GM23338 (cell line): ENCODE data around the gene USP5.

Experiments used
- CREB1 ChIP-seq: fragments of 250-450 bp; sonication (Bioruptor Pico); IDR thresholded peaks from 2 replicates; pipeline ENCODE4 v1.5.0; 2020; ENCODE audit warnings: low read depth, mild to moderate bottlenecking, moderate library complexity
- EZH2 ChIP-seq: fragments of 200-600 bp; sonication (generic); IDR thresholded peaks from one replicate; pipeline ENCODE4 v1.8.0; 2017; ENCODE audit warnings: antibody characterized with exemption, mild to moderate bottlenecking, low read depth; ENCODE audit not compliant: unreplicated experiment
- EZH2phosphoT487 ChIP-seq: fragments of 200-600 bp; sonication (generic); IDR thresholded peaks from one replicate; pipeline ENCODE4 v1.8.1; 2018; ENCODE audit warnings: antibody characterized with exemption; ENCODE audit not compliant: unreplicated experiment
- JUNB ChIP-seq: IDR thresholded peaks from one replicate; pipeline ENCODE4 v1.6.1; 2016; ENCODE audit warnings: antibody characterized with exemption; ENCODE audit not compliant: unreplicated experiment
- POLR2AphosphoS5 ChIP-seq: IDR thresholded peaks from 2 replicates; pipeline ENCODE4 v1.6.1; 2016; ENCODE audit warnings: antibody characterized with exemption, low read depth
- ZNF331 ChIP-seq: fragments of 250-450 bp; sonication (Bioruptor Pico); IDR thresholded peaks from 2 replicates; pipeline ENCODE4 v1.5.0; 2020; ENCODE audit warnings: low read depth, mild to moderate bottlenecking, moderate library complexity
- TF ChIP-seq, protein P1 (sequence below), 2 experiments: fragments of 200-600 bp in 1 of 2; sonication (generic) in 1 of 2; conservative IDR thresholded peaks; 2 replicates each; pipeline versions ENCODE4 v1.5.1 to v1.6.1; 2016 to 2017; ENCODE audit warnings: antibody characterized with exemption in 2 of 2, low read depth in 2 of 2, mild to moderate bottlenecking in 2 of 2, moderate library complexity in 1 of 2
- TF ChIP-seq, protein P2 (sequence below): IDR thresholded peaks from one replicate; pipeline ENCODE4 v1.6.1; 2018; ENCODE audit warnings: antibody characterized with exemption; ENCODE audit not compliant: unreplicated experiment
- TF ChIP-seq, protein P3 (sequence below): IDR thresholded peaks from 2 replicates; pipeline ENCODE4 v1.6.1; 2016; ENCODE audit warnings: antibody characterized with exemption

DNA sequence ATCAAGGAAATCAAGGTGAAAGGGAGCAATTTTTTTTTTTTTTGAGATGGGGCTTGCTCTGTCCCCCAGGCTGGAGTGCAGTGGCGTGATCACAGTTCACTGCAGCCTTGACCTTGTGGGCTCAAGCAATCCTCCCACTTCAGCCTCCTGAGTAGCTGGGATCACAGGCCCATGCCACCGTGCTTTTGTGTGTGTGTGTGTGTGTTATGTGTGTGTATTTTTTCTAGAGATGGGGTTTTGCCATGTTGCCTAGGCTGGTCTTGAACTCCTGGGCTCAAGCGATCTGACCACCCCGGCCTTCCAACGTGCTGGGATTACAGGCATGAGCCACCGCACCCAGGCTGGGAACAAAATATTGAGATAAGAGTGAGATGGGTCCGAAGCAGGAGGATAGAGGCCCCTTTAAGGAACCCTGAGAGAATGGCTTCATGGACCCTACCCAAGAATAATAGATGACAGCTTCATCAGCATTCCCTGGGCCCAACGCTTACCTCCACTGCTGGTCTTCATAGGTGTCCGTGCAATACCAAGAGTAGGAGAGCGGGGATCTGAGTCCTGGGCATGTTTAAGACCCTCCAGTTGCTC lies 1.9 kb upstream of the USP5 start:
- no peak for TF ChIP-seq POLR2AphosphoS5
- TF ChIP-seq EZH2, result no peak
- TF ChIP-seq, protein P1, sequence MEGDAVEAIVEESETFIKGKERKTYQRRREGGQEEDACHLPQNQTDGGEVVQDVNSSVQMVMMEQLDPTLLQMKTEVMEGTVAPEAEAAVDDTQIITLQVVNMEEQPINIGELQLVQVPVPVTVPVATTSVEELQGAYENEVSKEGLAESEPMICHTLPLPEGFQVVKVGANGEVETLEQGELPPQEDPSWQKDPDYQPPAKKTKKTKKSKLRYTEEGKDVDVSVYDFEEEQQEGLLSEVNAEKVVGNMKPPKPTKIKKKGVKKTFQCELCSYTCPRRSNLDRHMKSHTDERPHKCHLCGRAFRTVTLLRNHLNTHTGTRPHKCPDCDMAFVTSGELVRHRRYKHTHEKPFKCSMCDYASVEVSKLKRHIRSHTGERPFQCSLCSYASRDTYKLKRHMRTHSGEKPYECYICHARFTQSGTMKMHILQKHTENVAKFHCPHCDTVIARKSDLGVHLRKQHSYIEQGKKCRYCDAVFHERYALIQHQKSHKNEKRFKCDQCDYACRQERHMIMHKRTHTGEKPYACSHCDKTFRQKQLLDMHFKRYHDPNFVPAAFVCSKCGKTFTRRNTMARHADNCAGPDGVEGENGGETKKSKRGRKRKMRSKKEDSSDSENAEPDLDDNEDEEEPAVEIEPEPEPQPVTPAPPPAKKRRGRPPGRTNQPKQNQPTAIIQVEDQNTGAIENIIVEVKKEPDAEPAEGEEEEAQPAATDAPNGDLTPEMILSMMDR (conservative IDR thresholded peaks at IDR 0.05; ENCODE audit: low read depth in 2 of 2), result no peak
- TF ChIP-seq ZNF331 (CRISPR knock-in tag), result no peak
- TF ChIP-seq EZH2phosphoT487, result no peak
- no peak for TF ChIP-seq JUNB
- no peak for TF ChIP-seq CREB1 (CRISPR knock-in tag)
- TF ChIP-seq, protein P2, sequence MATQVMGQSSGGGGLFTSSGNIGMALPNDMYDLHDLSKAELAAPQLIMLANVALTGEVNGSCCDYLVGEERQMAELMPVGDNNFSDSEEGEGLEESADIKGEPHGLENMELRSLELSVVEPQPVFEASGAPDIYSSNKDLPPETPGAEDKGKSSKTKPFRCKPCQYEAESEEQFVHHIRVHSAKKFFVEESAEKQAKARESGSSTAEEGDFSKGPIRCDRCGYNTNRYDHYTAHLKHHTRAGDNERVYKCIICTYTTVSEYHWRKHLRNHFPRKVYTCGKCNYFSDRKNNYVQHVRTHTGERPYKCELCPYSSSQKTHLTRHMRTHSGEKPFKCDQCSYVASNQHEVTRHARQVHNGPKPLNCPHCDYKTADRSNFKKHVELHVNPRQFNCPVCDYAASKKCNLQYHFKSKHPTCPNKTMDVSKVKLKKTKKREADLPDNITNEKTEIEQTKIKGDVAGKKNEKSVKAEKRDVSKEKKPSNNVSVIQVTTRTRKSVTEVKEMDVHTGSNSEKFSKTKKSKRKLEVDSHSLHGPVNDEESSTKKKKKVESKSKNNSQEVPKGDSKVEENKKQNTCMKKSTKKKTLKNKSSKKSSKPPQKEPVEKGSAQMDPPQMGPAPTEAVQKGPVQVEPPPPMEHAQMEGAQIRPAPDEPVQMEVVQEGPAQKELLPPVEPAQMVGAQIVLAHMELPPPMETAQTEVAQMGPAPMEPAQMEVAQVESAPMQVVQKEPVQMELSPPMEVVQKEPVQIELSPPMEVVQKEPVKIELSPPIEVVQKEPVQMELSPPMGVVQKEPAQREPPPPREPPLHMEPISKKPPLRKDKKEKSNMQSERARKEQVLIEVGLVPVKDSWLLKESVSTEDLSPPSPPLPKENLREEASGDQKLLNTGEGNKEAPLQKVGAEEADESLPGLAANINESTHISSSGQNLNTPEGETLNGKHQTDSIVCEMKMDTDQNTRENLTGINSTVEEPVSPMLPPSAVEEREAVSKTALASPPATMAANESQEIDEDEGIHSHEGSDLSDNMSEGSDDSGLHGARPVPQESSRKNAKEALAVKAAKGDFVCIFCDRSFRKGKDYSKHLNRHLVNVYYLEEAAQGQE, result no peak
- TF ChIP-seq, protein P3, sequence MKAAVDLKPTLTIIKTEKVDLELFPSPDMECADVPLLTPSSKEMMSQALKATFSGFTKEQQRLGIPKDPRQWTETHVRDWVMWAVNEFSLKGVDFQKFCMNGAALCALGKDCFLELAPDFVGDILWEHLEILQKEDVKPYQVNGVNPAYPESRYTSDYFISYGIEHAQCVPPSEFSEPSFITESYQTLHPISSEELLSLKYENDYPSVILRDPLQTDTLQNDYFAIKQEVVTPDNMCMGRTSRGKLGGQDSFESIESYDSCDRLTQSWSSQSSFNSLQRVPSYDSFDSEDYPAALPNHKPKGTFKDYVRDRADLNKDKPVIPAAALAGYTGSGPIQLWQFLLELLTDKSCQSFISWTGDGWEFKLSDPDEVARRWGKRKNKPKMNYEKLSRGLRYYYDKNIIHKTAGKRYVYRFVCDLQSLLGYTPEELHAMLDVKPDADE, result no peak
